T-helper 22 cell (primary cell): ENCODE data around the gene TFF1.
"Not testable (repeated sequence)": the region's sequence is repeated elsewhere in the genome, so short reads cannot be mapped to it uniquely, and the experiment has no call there.

Experiments used
- DNase-seq: peaks from one replicate; pipeline ENCODE4 v3.0.0-alpha.2; 2020; ENCODE audit warnings: low read depth

The TFF1 gene

GRCh38 chr21:42366292-42367010 lies at the start of gene TFF1:
TFF1 (minus strand) TSS chr21:42366535; CDS start chr21:42366495, 40 bp downstream.
- DNase-seq, result no peak

GRCh38 chr21:42414928-42415769 lies 48.8 kb upstream of the TFF1 start:
- peak; percentile 95 for DNase-seq

- no peak for DNase-seq
Observed at GRCh38 chr21:42414553-42414927, 48.2 kb upstream of the TFF1 start.

- no peak for DNase-seq
Observed at GRCh38 chr21:42414066-42414465, 47.7 kb upstream of the TFF1 start.

- no peak for DNase-seq
Observed at GRCh38 chr21:42413500-42413899, 47.2 kb upstream of the TFF1 start.

- no peak for DNase-seq
Observed at GRCh38 chr21:42413093-42413492, 46.8 kb upstream of the TFF1 start.

- DNase-seq, result no peak
Observed at GRCh38 chr21:42412636-42412933, 46.2 kb upstream of the TFF1 start.

- DNase-seq, result no peak
Observed at GRCh38 chr21:42411891-42412635, 45.7 kb upstream of the TFF1 start.

- no peak for DNase-seq
Observed at GRCh38 chr21:42411197-42411869, 45.0 kb upstream of the TFF1 start.

GRCh38 chr21:42409366-42409765 lies 43.0 kb upstream of the TFF1 start:
- no peak for DNase-seq

GRCh38 chr21:42408718-42409117 lies 42.4 kb upstream of the TFF1 start:
- not testable (repeated sequence) for DNase-seq

- DNase-seq, result no peak
Observed at GRCh38 chr21:42407476-42407875, 41.1 kb upstream of the TFF1 start.

GRCh38 chr21:42406866-42407265 lies 40.5 kb upstream of the TFF1 start:
- no peak for DNase-seq

GRCh38 chr21:42406201-42406621 lies 39.9 kb upstream of the TFF1 start:
- DNase-seq, result no peak

- no peak for DNase-seq
Observed at GRCh38 chr21:42405064-42406013, 39.0 kb upstream of the TFF1 start.

GRCh38 chr21:42404539-42404938 lies 38.2 kb upstream of the TFF1 start:
- no peak for DNase-seq

GRCh38 chr21:42403611-42404231 lies 37.4 kb upstream of the TFF1 start, which contains the start of gene UBASH3A:
UBASH3A (plus strand) TSS chr21:42403902; CDS start chr21:42403946, 44 bp downstream.
- DNase-seq, result no peak

GRCh38 chr21:42401820-42402251 lies 35.5 kb upstream of the TFF1 start:
- DNase-seq, result no peak

GRCh38 chr21:42401154-42401553 lies 34.8 kb upstream of the TFF1 start:
- DNase-seq, result no peak

- no peak for DNase-seq
Observed at GRCh38 chr21:42400525-42400924, 34.2 kb upstream of the TFF1 start.
